Stimulated activated effector memory CD8-positive, alpha-beta T cell treated with anti-CD3 and anti-CD28 coated beads, Interleukin-12 subunit alpha, Interleukin-12 subunit beta, amount 100 ng/mL, for 72 hours (primary cell): ENCODE data around the gene PTPRM.

Experiments
- ATAC-seq: fragments of 150-1000 bp; cut with Tn5 transposase; 2 replicates; pipeline ENCODE4 v1.10.0; 2021
- DNase-seq, 2 donors: peaks; one replicate each; pipeline ENCODE4 v3.0.0; 2021 to 2022; ENCODE audit warnings: low spot score in 2 of 2
- H3K27ac Mint-ChIP-seq: one replicate; pipeline ENCODE4 v1.8.0; 2022; ENCODE audit warnings: mild to moderate bottlenecking, mixed read lengths
- H3K36me3 Mint-ChIP-seq: one replicate; pipeline ENCODE4 v1.8.0; 2022; ENCODE audit warnings: mild to moderate bottlenecking, mixed read lengths
- H3K4me1 Mint-ChIP-seq: one replicate; pipeline ENCODE4 v1.8.0; 2022; ENCODE audit warnings: mixed read lengths
- H3K4me3 Mint-ChIP-seq: one replicate; pipeline ENCODE4 v1.8.0; 2022; ENCODE audit warnings: mild to moderate bottlenecking, mixed read lengths
- H3K9me3 Mint-ChIP-seq: one replicate; pipeline ENCODE4 v1.8.0; 2022; ENCODE audit warnings: mixed read lengths

Gene PTPRM

GRCh38 chr18:7848054-7848412, 280.9 kb downstream of the PTPRM start:
- Mint-ChIP-seq H3K36me3 (no peaks in the 10 kb centered on the region), H3K9me3 (peaks cover 17% of the 10 kb centered on the region), H3K27ac (no peak overlapping the region), H3K4me3 (no peak overlapping the region), H3K4me1 (no peaks in the 10 kb centered on the region)
- ATAC-seq, result no peak
- DNase-seq, result no peak

- Mint-ChIP-seq H3K36me3 (no peaks in the 10 kb centered on the region), H3K9me3 (peaks cover 13% of the 10 kb centered on the region), H3K4me3 (no peak overlapping the region), H3K4me1 (no peaks in the 10 kb centered on the region), H3K27ac (no peak overlapping the region)
- DNase-seq, result no peak
- ATAC-seq, result no peak
Observed at GRCh38 chr18:7850446-7850845, 283.3 kb downstream of the PTPRM start.

DNA sequence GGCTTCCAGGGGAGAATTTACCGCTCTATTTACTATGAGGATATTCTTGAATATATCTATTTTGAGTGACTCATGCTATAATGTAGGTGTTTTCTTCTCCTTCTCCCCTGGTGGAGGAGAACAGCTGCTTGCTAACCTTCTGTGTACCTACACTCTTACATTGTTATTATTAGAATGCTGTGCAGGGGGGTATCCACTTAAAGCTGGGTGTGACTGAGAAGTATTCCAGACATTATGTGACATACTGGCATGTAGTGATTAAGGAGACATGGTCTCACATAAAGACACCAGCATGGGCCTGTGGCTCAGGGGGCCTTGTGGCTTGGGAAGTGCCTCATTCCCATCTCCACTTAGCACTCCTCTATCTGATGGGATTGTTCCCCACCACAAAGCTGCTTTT, 287.9 kb downstream of the PTPRM start:
- H3K4me3 Mint-ChIP-seq, result no peak overlapping the region
- no peaks in the 10 kb centered on the region for H3K4me1 Mint-ChIP-seq
- no peak overlapping the region for H3K27ac Mint-ChIP-seq
- no peak for DNase-seq
- ATAC-seq, result no peak
- peaks cover 13% of the 10 kb centered on the region for H3K9me3 Mint-ChIP-seq
- H3K36me3 Mint-ChIP-seq, result no peaks in the 10 kb centered on the region

GRCh38 chr18:7855671-7856070, 288.6 kb downstream of the PTPRM start:
- Mint-ChIP-seq H3K27ac (no peak overlapping the region), H3K36me3 (no peaks in the 10 kb centered on the region), H3K9me3 (peaks cover 13% of the 10 kb centered on the region), H3K4me3 (no peak overlapping the region), H3K4me1 (no peaks in the 10 kb centered on the region)
- ATAC-seq, result no peak
- DNase-seq, result no peak

DNA sequence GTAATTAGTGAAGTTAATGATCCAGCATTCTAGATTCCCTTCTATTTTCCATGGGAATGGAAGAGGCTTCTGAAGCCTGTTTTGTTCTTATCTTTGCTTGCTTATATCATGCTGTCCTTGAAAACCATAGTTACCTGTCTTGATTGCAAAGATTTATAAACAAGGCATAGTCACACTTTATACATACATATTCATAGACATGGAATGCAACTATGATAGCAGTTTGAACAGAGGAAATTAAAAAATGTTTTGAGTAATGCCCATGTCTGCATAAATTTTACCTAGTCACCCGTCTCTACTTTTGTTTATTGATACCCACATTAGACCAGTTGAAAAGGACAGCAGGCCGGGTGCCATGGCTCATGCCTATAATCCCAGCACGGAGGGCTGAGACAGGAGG, 289.0 kb downstream of the PTPRM start:
- H3K4me3 Mint-ChIP-seq, result no peak overlapping the region
- H3K27ac Mint-ChIP-seq, result no peak overlapping the region
- DNase-seq, result no peak
- peaks cover 14% of the 10 kb centered on the region for H3K9me3 Mint-ChIP-seq
- no peaks in the 10 kb centered on the region for H3K4me1 Mint-ChIP-seq
- H3K36me3 Mint-ChIP-seq, result no peaks in the 10 kb centered on the region
- ATAC-seq, result no peak

GRCh38 chr18:7856733-7857132, 289.6 kb downstream of the PTPRM start:
- no peak for ATAC-seq
- Mint-ChIP-seq H3K4me1 (no peaks in the 10 kb centered on the region), H3K36me3 (no peaks in the 10 kb centered on the region), H3K4me3 (no peak overlapping the region), H3K27ac (no peak overlapping the region), H3K9me3 (peaks cover 9% of the 10 kb centered on the region)
- no peak for DNase-seq

- Mint-ChIP-seq H3K9me3 (peaks cover 4% of the 10 kb centered on the region), H3K27ac (no peak overlapping the region), H3K4me3 (no peak overlapping the region)
Observed at GRCh38 chr18:7857562-7857961, 290.4 kb downstream of the PTPRM start.

DNA sequence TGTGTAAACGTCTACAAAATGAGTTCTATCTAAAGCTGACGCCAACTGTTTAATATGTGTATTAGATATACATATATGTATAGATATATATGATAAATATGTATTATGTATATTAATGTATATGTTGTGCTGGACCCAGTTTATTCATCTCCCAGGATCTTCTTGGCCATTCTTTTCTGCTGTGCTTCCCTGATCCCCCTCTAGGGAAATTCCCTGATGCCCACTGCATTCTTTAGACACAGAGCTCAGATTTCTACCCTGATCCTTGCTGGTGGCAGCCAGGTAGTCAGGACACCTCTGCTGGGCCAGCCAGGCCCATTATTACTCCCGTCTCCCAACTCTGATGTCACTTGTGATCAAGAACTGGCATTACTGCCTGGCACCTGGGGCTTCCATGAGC, 292.0 kb downstream of the PTPRM start:
- peaks cover 4% of the 10 kb centered on the region for H3K9me3 Mint-ChIP-seq
- ATAC-seq (no peak), DNase-seq (no peak)
- no peak overlapping the region for H3K4me3 Mint-ChIP-seq
- no peaks in the 10 kb centered on the region for H3K36me3 Mint-ChIP-seq
- no peaks in the 10 kb centered on the region for H3K4me1 Mint-ChIP-seq
- no peak overlapping the region for H3K27ac Mint-ChIP-seq

More at GRCh38 chr18:7857562-7857961, 290.4 kb downstream of the PTPRM start:
- Mint-ChIP-seq H3K36me3 (no peaks in the 10 kb centered on the region), H3K4me1 (no peaks in the 10 kb centered on the region)
- no peak for ATAC-seq
- DNase-seq, result no peak

DNA sequence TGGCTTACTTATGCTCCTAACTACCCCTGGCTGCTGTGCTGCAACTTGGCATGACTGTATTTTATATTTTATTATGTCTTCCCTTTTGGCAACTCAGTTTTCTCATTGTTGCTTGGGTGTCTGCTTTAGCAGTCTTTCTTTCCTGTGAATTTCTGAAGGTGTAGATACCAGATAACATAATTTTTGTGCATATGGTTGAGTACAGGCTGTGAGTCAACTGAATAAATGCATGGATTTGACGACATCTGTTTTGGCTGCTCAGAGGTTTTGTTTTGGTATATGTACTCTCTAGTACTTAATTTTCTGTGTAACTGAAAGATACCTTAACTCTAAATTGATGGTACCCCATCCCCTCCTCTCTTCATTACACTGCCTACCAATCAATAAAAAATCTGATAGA, 303.1 kb downstream of the PTPRM start:
- no peaks in the 10 kb centered on the region for H3K4me1 Mint-ChIP-seq
- H3K9me3 Mint-ChIP-seq, result peaks cover 14% of the 10 kb centered on the region
- DNase-seq (no peak), ATAC-seq (no peak)
- no peak overlapping the region for H3K27ac Mint-ChIP-seq
- no peak overlapping the region for H3K4me3 Mint-ChIP-seq
- no peaks in the 10 kb centered on the region for H3K36me3 Mint-ChIP-seq

- Mint-ChIP-seq H3K27ac (no peak overlapping the region), H3K36me3 (no peaks in the 10 kb centered on the region), H3K4me1 (no peaks in the 10 kb centered on the region), H3K4me3 (no peak overlapping the region), H3K9me3 (peaks cover 17% of the 10 kb centered on the region)
- ATAC-seq (no peak), DNase-seq (no peak)
Observed at GRCh38 chr18:7870855-7871254, 303.7 kb downstream of the PTPRM start.

GRCh38 chr18:7871560-7872456, 304.7 kb downstream of the PTPRM start:
- Mint-ChIP-seq H3K4me3 (no peak overlapping the region), H3K9me3 (peaks cover 8% of the 10 kb centered on the region), H3K4me1 (no peaks in the 10 kb centered on the region), H3K36me3 (no peaks in the 10 kb centered on the region), H3K27ac (no peak overlapping the region)
- ATAC-seq (no peak), DNase-seq (no peak)

- H3K9me3 Mint-ChIP-seq, result peaks cover 6% of the 10 kb centered on the region
Observed at GRCh38 chr18:7872569-7872968, 305.5 kb downstream of the PTPRM start.

GRCh38 chr18:7873316-7873715, 306.2 kb downstream of the PTPRM start:
- no peak overlapping the region for H3K4me3 Mint-ChIP-seq
- ATAC-seq (no peak), DNase-seq (no peak)
- H3K36me3 Mint-ChIP-seq, result no peaks in the 10 kb centered on the region
- no peaks in the 10 kb centered on the region for H3K4me1 Mint-ChIP-seq
- H3K27ac Mint-ChIP-seq, result no peak overlapping the region
- H3K9me3 Mint-ChIP-seq, result peaks cover 3% of the 10 kb centered on the region

More at GRCh38 chr18:7872569-7872968, 305.5 kb downstream of the PTPRM start:
- DNase-seq (no peak), ATAC-seq (no peak)
- Mint-ChIP-seq H3K4me3 (no peak overlapping the region), H3K36me3 (no peaks in the 10 kb centered on the region), H3K4me1 (no peaks in the 10 kb centered on the region), H3K27ac (no peak overlapping the region)

- Mint-ChIP-seq H3K4me3 (no peak overlapping the region), H3K9me3 (peaks cover 6% of the 10 kb centered on the region), H3K36me3 (no peaks in the 10 kb centered on the region), H3K27ac (no peak overlapping the region), H3K4me1 (no peaks in the 10 kb centered on the region)
- ATAC-seq, result no peak
- DNase-seq, result no peak
Observed at GRCh38 chr18:7876354-7877104, 309.4 kb downstream of the PTPRM start.

DNA sequence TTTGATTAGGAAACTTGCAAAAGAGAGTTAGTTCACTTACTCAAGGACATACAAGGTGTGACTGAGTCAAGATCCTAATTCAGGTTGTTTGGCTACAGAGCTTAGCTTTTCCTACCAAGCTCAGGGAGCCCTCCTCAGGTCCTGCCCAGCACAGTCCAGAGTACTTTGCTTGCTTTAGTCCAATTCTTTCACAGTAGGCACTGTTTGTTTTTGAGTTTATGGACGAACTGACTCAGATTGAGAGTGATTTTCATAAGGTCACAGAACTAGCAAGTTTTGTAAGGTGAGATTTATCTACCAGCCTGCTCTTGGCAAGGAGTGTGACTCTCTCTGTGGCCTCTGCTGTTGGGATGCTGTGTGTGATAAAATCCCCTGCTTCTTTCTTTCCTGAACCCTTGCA, 310.5 kb downstream of the PTPRM start:
- Mint-ChIP-seq H3K4me3 (no peak overlapping the region), H3K9me3 (peaks cover 6% of the 10 kb centered on the region), H3K27ac (no peak overlapping the region), H3K36me3 (no peaks in the 10 kb centered on the region), H3K4me1 (no peaks in the 10 kb centered on the region)
- DNase-seq (no peak), ATAC-seq (peak; percentile 28)
